IPS-15b (cell line): ENCODE results near the gene DNAJC9.

ENCODE experiments used
- H3K27me3 ChIP-seq: one replicate; pipeline ENCODE4 v1.6.1; 2013; ENCODE audit warnings: low read length; ENCODE audit not compliant: control insufficient read depth, insufficient read depth
- H3K36me3 ChIP-seq: one replicate; pipeline ENCODE4 v1.6.1; 2013; ENCODE audit warnings: low read length; ENCODE audit not compliant: control insufficient read depth, insufficient read depth
- H3K4me1 ChIP-seq: one replicate; pipeline ENCODE4 v1.6.1; 2013; ENCODE audit warnings: mild to moderate bottlenecking, low read length; ENCODE audit not compliant: control insufficient read depth, insufficient read depth
- H3K4me3 ChIP-seq: one replicate; pipeline ENCODE4 v1.5.1; 2013; ENCODE audit warnings: low read depth, low read length
- H3K9ac ChIP-seq: one replicate; pipeline ENCODE4 v1.6.1; 2013; ENCODE audit warnings: low read depth, mild to moderate bottlenecking, low read length
- H3K9me3 ChIP-seq: one replicate; pipeline ENCODE4 v1.6.1; 2013; ENCODE audit warnings: mild to moderate bottlenecking, low read length; ENCODE audit not compliant: control insufficient read depth, insufficient read depth

The DNAJC9 gene

GRCh38 chr10:73253225-73253555, 6.1 kb upstream of the DNAJC9 start:
- Histone ChIP-seq H3K36me3 (peaks cover 9% of the 10 kb centered on the region), H3K27me3 (no peaks in the 10 kb centered on the region), H3K9me3 (no peaks in the 10 kb centered on the region), H3K9ac (peak overlapping the region; percentile 88), H3K4me1 (peaks cover 7% of the 10 kb centered on the region), H3K4me3 (peak overlapping the region; percentile 98)

- peaks cover 11% of the 10 kb centered on the region for H3K4me1 ChIP-seq
Observed at GRCh38 chr10:73252445-73253224, 5.6 kb upstream of the DNAJC9 start, which contains the start of gene MRPS16. Gene MRPS16 (minus strand): TSS chr10:73252644. CDS start chr10:73252482, 162 bp downstream.

GRCh38 chr10:73251683-73252444, 4.8 kb upstream of the DNAJC9 start:
- H3K27me3 ChIP-seq, result no peaks in the 10 kb centered on the region
- peaks cover 13% of the 10 kb centered on the region for H3K4me1 ChIP-seq
- peaks cover 9% of the 10 kb centered on the region for H3K36me3 ChIP-seq
- H3K9ac ChIP-seq, result peak overlapping the region; percentile 88
- H3K9me3 ChIP-seq, result no peaks in the 10 kb centered on the region
- H3K4me3 ChIP-seq, result peak overlapping the region; percentile 98

More at GRCh38 chr10:73252445-73253224, 5.6 kb upstream of the DNAJC9 start, which contains the start of gene MRPS16:
- Histone ChIP-seq H3K4me3 (peak within 1 kb of the TSS; percentile 98), H3K9me3 (no peaks in the 10 kb centered on the region), H3K27me3 (no peaks in the 10 kb centered on the region), H3K9ac (peak within 1 kb of the TSS; percentile 88), H3K36me3 (peaks cover 9% of the 10 kb centered on the region)

- Histone ChIP-seq H3K36me3 (peaks cover 9% of the 10 kb centered on the region), H3K9ac (no peak overlapping the region), H3K4me1 (peaks cover 13% of the 10 kb centered on the region), H3K4me3 (peak overlapping the region; percentile 93), H3K27me3 (no peaks in the 10 kb centered on the region), H3K9me3 (no peaks in the 10 kb centered on the region)
Observed at GRCh38 chr10:73248259-73248724, 1.2 kb upstream of the DNAJC9 start.

GRCh38 chr10:73247509-73248258, 629 bp upstream of the DNAJC9 start:
- H3K9me3 ChIP-seq, result no peaks in the 10 kb centered on the region
- H3K4me3 ChIP-seq, result peak overlapping the region; percentile 93
- peaks cover 9% of the 10 kb centered on the region for H3K36me3 ChIP-seq
- no peaks in the 10 kb centered on the region for H3K27me3 ChIP-seq
- H3K4me1 ChIP-seq, result peaks cover 13% of the 10 kb centered on the region
- H3K9ac ChIP-seq, result peak overlapping the region; percentile 83

DNA sequence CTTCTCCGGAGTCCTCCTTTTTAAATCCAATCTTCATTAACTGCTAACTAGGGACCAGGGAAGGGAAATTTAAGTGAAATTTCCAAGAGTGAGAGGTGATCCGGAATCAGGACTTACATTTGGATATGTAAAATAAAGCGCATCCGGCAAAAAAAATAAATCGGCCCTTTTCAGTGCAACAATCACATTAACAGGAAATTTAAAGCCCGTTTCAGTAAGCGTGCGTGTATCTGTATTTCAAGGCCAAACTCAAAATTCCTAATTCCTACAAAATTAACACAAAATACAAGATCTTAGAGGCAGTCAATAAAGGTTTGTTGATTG, 771 bp downstream of the DNAJC9 start:
- no peaks in the 10 kb centered on the region for H3K9me3 ChIP-seq
- peaks cover 9% of the 10 kb centered on the region for H3K36me3 ChIP-seq
- peak overlapping the region; percentile 88 for H3K9ac ChIP-seq
- peak overlapping the region; percentile 93 for H3K4me3 ChIP-seq
- H3K4me1 ChIP-seq, result peaks cover 13% of the 10 kb centered on the region
- H3K27me3 ChIP-seq, result no peaks in the 10 kb centered on the region

GRCh38 chr10:73244866-73245477, 2.1 kb downstream of the DNAJC9 start:
- Histone ChIP-seq H3K36me3 (peaks cover 4% of the 10 kb centered on the region), H3K9me3 (no peaks in the 10 kb centered on the region), H3K4me1 (peaks cover 10% of the 10 kb centered on the region), H3K4me3 (peak overlapping the region; percentile 4), H3K27me3 (no peaks in the 10 kb centered on the region), H3K9ac (no peak overlapping the region)

DNA sequence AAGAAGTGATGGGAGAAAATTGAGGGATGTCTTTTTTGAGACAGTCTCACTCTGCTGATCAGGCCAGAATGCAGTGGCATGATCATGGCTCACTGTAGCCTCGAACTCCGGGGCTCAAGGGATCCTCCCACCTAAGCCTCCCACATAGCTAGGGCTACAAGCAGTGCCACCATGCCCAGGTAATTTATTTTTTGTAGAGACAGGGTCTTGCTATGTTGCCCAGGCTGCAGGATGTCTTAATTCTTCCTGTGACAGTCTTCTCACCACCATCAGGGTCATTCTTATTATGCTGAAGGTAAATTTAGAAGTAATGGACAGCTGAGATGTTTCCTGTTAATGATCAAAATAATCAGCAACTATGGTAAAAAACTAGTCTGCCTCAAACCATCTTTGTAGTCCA, 7.1 kb downstream of the DNAJC9 start:
- no peaks in the 10 kb centered on the region for H3K27me3 ChIP-seq
- no peak overlapping the region for H3K4me3 ChIP-seq
- no peaks in the 10 kb centered on the region for H3K9me3 ChIP-seq
- H3K4me1 ChIP-seq, result no peaks in the 10 kb centered on the region
- H3K36me3 ChIP-seq, result peaks cover 4% of the 10 kb centered on the region
- H3K9ac ChIP-seq, result no peak overlapping the region

GRCh38 chr10:73238990-73239566, 8.0 kb downstream of the DNAJC9 start:
- no peaks in the 10 kb centered on the region for H3K9me3 ChIP-seq
- no peak overlapping the region for H3K9ac ChIP-seq
- H3K36me3 ChIP-seq, result peaks cover 4% of the 10 kb centered on the region
- no peak overlapping the region for H3K4me3 ChIP-seq
- H3K27me3 ChIP-seq, result no peaks in the 10 kb centered on the region
- H3K4me1 ChIP-seq, result no peaks in the 10 kb centered on the region

- H3K9me3 ChIP-seq, result no peaks in the 10 kb centered on the region
- no peaks in the 10 kb centered on the region for H3K27me3 ChIP-seq
- no peak overlapping the region for H3K4me3 ChIP-seq
- H3K4me1 ChIP-seq, result no peaks in the 10 kb centered on the region
- H3K9ac ChIP-seq, result no peak overlapping the region
- H3K36me3 ChIP-seq, result no peaks in the 10 kb centered on the region
Observed at GRCh38 chr10:73234695-73235094, 12.4 kb downstream of the DNAJC9 start.

DNA sequence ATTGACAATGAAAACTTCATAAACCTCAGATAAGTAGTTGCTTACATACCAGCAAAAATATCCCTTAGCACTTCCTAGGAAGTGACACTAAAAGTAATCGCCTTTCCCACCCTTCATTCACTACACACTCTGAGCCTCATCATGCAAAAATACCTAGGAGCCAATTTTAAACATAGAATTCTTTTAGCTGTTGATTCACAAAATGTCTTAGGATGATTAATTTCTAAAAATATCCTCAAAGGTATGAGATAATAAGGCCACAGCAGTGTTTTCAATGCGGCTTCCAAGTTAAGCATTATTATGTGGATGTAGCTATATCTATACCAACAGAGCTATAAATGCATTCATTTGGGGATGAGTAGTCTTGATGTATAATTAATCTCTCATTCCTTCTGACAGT, 13.2 kb downstream of the DNAJC9 start:
- no peaks in the 10 kb centered on the region for H3K36me3 ChIP-seq
- H3K27me3 ChIP-seq, result no peaks in the 10 kb centered on the region
- no peak overlapping the region for H3K9ac ChIP-seq
- H3K4me1 ChIP-seq, result no peaks in the 10 kb centered on the region
- H3K9me3 ChIP-seq, result no peaks in the 10 kb centered on the region
- no peak overlapping the region for H3K4me3 ChIP-seq
